ENCODE data around the gene MAP2K7.
"Not testable (repeated sequence)": the region's sequence is repeated elsewhere in the genome, so short reads cannot be mapped to it uniquely, and the experiment has no call there.

Gene MAP2K7

GRCh38 chr19:7908078-7908699 lies 4.5 kb downstream of the MAP2K7 start:
- no peak for DNase-seq (ENCODE audit: low spot score)

GRCh38 chr19:7908742-7909461 lies 5.2 kb downstream of the MAP2K7 start:
- no peak for DNase-seq (ENCODE audit: low spot score)

GRCh38 chr19:7909471-7910067 lies 5.9 kb downstream of the MAP2K7 start:
- DNase-seq (ENCODE audit: low spot score), result no peak

- DNase-seq (ENCODE audit: low spot score), result no peak
These were observed 6.9 kb downstream of the MAP2K7 start for GRCh38 chr19:7910321-7911161.

GRCh38 chr19:7911508-7912143 lies 7.9 kb downstream of the MAP2K7 start:
- no peak for DNase-seq (ENCODE audit: low spot score)

- no peak for DNase-seq (ENCODE audit: low spot score)
These were observed 8.5 kb downstream of the MAP2K7 start for GRCh38 chr19:7912144-7912696.

- no peak for DNase-seq (ENCODE audit: low spot score)
These were observed 9.3 kb downstream of the MAP2K7 start for GRCh38 chr19:7912697-7913564.

- DNase-seq (ENCODE audit: low spot score), result no peak
These were observed 10.0 kb downstream of the MAP2K7 start for GRCh38 chr19:7913652-7914051.

- DNase-seq (ENCODE audit: low spot score), result no peak
These were observed 10.4 kb downstream of the MAP2K7 start for GRCh38 chr19:7914099-7914498.

GRCh38 chr19:7914598-7915045 lies 10.9 kb downstream of the MAP2K7 start, which contains the start of gene TGFBR3L:
TSS of gene TGFBR3L (plus strand) at chr19:7914830.
- no peak for DNase-seq (ENCODE audit: low spot score)

GRCh38 chr19:7915250-7916102 lies 11.8 kb downstream of the MAP2K7 start:
- no peak for DNase-seq (ENCODE audit: low spot score)

GRCh38 chr19:7916103-7916954 lies 12.7 kb downstream of the MAP2K7 start:
- DNase-seq (ENCODE audit: low spot score), result peak; percentile 28

GRCh38 chr19:7916955-7917266 lies 13.2 kb downstream of the MAP2K7 start:
- DNase-seq (ENCODE audit: low spot score), result no peak

- DNase-seq (ENCODE audit: low spot score), result peak; percentile 37
These were observed 13.8 kb downstream of the MAP2K7 start for GRCh38 chr19:7917267-7918061.

- not testable (repeated sequence) for DNase-seq (ENCODE audit: low spot score)
These were observed 14.5 kb downstream of the MAP2K7 start for GRCh38 chr19:7918062-7918614.

GRCh38 chr19:7918615-7919421 lies 15.1 kb downstream of the MAP2K7 start:
- DNase-seq (ENCODE audit: low spot score), result no peak
